Activated naive CD8-positive, alpha-beta T cell treated with anti-CD3 and anti-CD28 coated beads, Interleukin-2, amount 50 U/mL, for 24 hours (primary cell): ENCODE data around the gene CFB.
"Not testable (repeated sequence)": the region's sequence is repeated elsewhere in the genome, so short reads cannot be mapped to it uniquely, and the experiment has no call there.

Experiments used
- ATAC-seq: fragments of 150-1000 bp; cut with Tn5 transposase; one replicate; pipeline ENCODE4 v1.10.0; 2021
- DNase-seq: peaks from one replicate; pipeline ENCODE4 v3.0.0; 2021
- H3K27ac Mint-ChIP-seq: one replicate; pipeline ENCODE4 v1.8.0; 2021; ENCODE audit warnings: mild to moderate bottlenecking, mixed read lengths
- H3K27me3 Mint-ChIP-seq: one replicate; pipeline ENCODE4 v1.8.0; 2021; ENCODE audit warnings: mixed read lengths
- H3K36me3 Mint-ChIP-seq: one replicate; pipeline ENCODE4 v1.8.0; 2021; ENCODE audit warnings: low read depth, mixed read lengths
- H3K4me1 Mint-ChIP-seq: one replicate; pipeline ENCODE4 v1.8.0; 2021; ENCODE audit warnings: mixed read lengths
- H3K4me3 Mint-ChIP-seq: one replicate; pipeline ENCODE4 v1.8.0; 2021; ENCODE audit warnings: mild to moderate bottlenecking, moderate library complexity, mixed read lengths
- H3K9me3 Mint-ChIP-seq: one replicate; pipeline ENCODE4 v1.8.0; 2021; ENCODE audit warnings: mixed read lengths

Gene CFB

DNA sequence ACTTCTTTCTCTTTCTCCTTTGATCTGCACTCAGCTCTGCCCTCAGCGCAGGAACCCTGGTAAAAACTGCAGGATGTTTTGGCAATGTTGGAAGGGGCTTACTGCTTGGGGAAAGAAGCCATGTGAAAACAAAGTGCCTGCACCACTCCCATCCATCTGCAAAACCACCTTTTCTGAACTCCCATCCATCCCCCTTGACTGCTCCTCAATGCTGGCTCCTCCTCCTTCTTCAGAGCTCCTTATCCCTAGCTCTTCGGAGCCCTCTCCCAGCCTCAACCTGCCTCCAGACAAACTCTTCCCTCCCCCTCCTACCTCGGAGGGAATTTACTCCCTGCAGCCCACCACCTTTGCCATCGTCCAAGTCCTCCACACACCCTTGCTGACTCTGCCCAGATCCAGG is 39.8 kb upstream of the CFB start:
- DNase-seq, result no peak
- no peaks in the 10 kb centered on the region for H3K9me3 Mint-ChIP-seq
- no peak overlapping the region for H3K27ac Mint-ChIP-seq
- peaks cover 17% of the 10 kb centered on the region for H3K4me1 Mint-ChIP-seq
- no peaks in the 10 kb centered on the region for H3K36me3 Mint-ChIP-seq
- H3K27me3 Mint-ChIP-seq, result peaks cover 11% of the 10 kb centered on the region
- no peak for ATAC-seq
- H3K4me3 Mint-ChIP-seq, result no peak overlapping the region

DNA sequence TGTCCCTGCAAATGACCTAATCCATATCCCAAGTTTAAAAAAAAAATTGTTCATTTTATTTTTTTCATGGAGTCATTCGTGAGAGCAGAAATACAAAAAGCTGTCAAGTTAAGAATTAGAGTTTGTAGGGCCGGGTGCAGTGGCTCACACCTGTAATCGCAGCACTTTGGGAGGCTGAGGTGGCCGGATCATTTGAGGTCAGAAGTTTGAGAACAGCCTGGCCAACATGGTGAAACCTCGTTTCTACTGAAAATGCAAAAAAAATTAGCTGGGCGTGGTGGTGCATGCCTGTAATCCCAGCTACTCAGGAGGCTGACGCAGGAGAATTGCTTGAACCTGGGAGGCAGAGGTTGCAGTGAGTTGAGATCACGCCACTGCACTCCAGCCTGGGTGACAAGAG is 39.2 kb upstream of the CFB start:
- H3K4me3 Mint-ChIP-seq, result not testable (repeated sequence)

DNA sequence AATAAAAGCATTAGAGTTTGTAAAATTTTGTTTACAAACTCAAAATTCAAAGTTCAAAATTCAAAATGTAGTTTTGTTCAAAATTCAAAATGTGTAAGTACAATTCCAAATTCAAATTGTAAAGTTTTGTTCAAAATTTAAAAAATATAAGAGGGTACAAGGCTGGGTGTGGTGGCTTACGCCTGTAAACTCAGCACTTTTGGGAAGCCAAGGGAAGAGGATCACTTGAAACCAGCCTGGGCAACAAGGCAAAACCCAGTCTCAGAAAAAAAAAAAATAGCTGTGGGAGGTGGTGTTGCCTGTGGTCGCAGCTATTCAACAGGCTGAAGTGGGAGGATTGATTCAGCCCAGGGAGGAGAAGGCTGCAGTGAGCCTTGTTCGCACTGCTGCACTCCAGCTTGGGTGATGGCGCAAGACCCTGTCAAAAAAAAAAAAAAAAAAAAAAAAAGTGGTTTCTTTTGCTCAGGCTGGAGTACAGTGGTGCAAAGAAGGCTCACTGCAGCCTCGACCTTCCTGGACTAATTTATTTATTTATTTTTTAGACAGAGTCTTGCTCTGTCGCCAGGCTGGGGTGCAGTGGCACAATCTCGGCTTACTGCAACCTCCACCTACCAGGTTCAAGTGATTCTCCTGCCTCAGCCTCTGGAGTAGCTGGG is 38.6 kb upstream of the CFB start:
- no peaks in the 10 kb centered on the region for H3K9me3 Mint-ChIP-seq
- no peak for DNase-seq
- peaks cover 26% of the 10 kb centered on the region for H3K4me1 Mint-ChIP-seq
- no peaks in the 10 kb centered on the region for H3K36me3 Mint-ChIP-seq
- no peak overlapping the region for H3K27ac Mint-ChIP-seq
- peak; percentile 45 for ATAC-seq
- H3K27me3 Mint-ChIP-seq, result peaks cover 12% of the 10 kb centered on the region
- H3K4me3 Mint-ChIP-seq, result no peak overlapping the region

More for the DNA sequence above, 39.2 kb upstream of the CFB start:
- H3K9me3 Mint-ChIP-seq, H3K36me3 Mint-ChIP-seq, H3K27ac Mint-ChIP-seq, DNase-seq, ATAC-seq: not testable (repeated sequence)
- H3K27me3 Mint-ChIP-seq, result peaks cover 11% of the 10 kb centered on the region
- peaks cover 21% of the 10 kb centered on the region for H3K4me1 Mint-ChIP-seq

DNA sequence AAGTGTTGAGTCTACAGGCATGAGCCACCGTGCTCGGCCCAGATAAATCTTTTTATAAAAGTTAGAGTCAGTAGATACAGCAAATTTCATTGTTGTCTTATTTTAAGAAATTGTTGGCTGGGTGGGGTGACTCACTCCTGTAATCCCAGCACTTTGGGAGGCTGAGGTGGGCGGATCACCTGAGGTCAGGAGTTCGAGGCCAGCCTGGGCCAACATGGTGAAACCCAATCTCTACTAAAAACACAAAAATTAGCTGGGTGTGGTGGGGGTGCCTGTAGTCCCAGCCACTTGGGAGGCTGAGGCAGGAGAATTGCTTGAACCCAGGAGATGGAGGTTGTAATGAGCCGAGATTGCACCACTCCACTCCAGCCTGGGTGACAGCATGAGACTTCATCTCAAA is 37.6 kb upstream of the CFB start:
- DNase-seq, H3K4me3 Mint-ChIP-seq, H3K9me3 Mint-ChIP-seq, H3K27ac Mint-ChIP-seq, ATAC-seq, H3K36me3 Mint-ChIP-seq: not testable (repeated sequence)
- Mint-ChIP-seq H3K4me1 (peaks cover 19% of the 10 kb centered on the region), H3K27me3 (peaks cover 13% of the 10 kb centered on the region)

DNA sequence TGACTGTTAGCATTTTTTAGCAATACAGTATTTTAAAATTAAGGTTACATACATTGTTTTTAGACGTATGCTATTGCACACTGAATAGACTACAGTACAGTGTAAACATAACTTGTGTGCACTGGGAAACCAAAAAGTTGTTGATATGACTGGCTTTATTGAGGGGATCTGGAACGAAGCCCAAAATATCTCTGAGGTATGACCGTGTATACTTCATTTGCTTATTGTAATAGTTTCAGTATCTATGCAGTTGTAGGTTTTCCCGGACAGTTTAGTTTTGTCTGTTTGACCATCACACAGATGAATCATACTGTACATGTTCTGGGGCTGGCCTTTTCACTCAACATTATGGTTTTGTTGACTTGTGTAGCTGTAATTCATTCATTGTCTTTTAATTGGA is 37.1 kb upstream of the CFB start:
- Mint-ChIP-seq H3K27ac (no peak overlapping the region), H3K4me1 (peaks cover 19% of the 10 kb centered on the region), H3K9me3 (no peaks in the 10 kb centered on the region), H3K4me3 (no peak overlapping the region), H3K27me3 (peaks cover 13% of the 10 kb centered on the region), H3K36me3 (no peaks in the 10 kb centered on the region)
- peak; percentile 18 for ATAC-seq
- DNase-seq, result no peak

DNA sequence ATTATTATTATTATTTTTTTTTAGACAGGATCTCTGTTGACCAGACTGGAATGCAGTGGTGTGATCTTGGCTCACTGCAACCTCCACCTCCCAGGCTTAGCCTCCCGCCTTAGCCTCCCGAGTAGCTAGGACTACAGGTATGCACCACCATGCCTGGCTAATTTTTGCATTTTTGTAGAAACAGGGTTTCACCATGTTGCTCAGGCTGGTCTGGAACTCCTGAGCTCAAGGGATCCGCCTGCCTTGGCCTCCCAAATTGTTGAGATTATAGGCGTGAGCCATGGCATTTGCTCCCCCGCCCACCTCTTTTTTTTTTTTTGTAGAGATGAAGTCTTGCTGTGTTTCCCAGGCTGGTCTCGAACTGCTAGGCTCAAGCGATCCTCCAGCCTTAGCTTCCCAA is 36.6 kb upstream of the CFB start:
- H3K4me3 Mint-ChIP-seq, H3K36me3 Mint-ChIP-seq, ATAC-seq, H3K9me3 Mint-ChIP-seq, DNase-seq, H3K27ac Mint-ChIP-seq: not testable (repeated sequence)
- H3K4me1 Mint-ChIP-seq, result peaks cover 19% of the 10 kb centered on the region
- H3K27me3 Mint-ChIP-seq, result peaks cover 13% of the 10 kb centered on the region

DNA sequence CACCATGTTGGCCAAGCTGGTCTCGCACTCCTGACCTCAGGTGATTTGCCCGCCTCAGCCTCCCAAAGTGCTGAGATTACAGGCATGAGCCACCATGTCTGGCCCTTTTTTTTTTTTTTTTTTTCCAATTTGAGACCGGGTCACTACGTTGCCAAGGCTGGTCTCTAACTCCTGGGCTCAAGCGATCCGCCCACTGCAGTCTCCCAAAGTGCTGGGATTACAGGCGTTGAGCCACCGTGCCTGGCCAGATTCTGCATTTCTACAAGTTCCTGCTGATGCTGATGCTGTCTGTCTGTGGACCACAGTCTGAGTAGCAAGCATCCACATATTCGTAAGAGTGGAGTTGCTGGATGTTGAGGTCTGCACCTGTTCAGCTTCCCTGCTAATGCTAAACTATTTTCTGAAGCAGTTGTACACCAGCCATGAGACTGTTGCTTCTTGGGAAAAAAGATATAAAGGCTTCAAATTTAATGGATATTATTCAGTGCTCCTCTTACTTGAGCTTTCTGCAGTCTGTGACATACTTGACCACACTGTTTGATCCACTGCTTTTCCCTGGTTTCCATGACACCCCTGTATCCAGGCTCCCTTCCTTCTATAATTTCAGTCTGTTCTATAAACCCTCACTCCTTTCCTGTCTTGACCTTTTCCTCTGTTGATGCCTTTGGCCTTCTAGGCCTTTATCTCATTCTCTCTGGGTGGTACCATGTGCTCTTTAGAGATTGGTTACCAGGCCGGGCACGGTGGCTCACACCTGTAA is 33.9 kb upstream of the CFB start:
- ATAC-seq (no peak), DNase-seq (no peak)
- no peaks in the 10 kb centered on the region for H3K9me3 Mint-ChIP-seq
- H3K36me3 Mint-ChIP-seq, result no peaks in the 10 kb centered on the region
- H3K27me3 Mint-ChIP-seq, result peaks cover 13% of the 10 kb centered on the region
- peaks cover 19% of the 10 kb centered on the region for H3K4me1 Mint-ChIP-seq
- no peak overlapping the region for H3K27ac Mint-ChIP-seq
- no peak overlapping the region for H3K4me3 Mint-ChIP-seq

DNA sequence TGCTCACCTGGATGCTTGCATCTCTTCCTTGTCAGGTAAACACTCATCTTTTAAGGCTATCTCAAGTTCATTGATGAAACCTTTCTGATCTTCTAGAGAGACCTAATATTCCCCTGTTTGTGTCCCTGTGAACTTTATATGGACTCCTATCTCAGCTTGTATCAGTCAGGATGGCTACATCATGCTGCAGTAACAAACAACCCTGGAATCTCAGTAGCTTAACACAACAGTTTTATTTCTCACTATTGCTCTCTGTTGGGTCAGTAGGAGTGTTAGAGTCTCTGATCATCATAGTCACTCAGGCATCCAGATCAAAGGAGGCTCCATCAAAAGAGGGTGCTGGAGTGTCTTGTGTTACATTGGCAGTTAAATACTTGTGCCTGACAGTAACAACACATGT is 30.5 kb upstream of the CFB start:
- H3K27me3 Mint-ChIP-seq, result peaks cover 7% of the 10 kb centered on the region
- DNase-seq (no peak), ATAC-seq (no peak)
- H3K4me1 Mint-ChIP-seq, result peaks cover 11% of the 10 kb centered on the region
- H3K4me3 Mint-ChIP-seq, result no peak overlapping the region
- H3K27ac Mint-ChIP-seq, result no peak overlapping the region
- H3K9me3 Mint-ChIP-seq, result no peaks in the 10 kb centered on the region
- H3K36me3 Mint-ChIP-seq, result no peaks in the 10 kb centered on the region

DNA sequence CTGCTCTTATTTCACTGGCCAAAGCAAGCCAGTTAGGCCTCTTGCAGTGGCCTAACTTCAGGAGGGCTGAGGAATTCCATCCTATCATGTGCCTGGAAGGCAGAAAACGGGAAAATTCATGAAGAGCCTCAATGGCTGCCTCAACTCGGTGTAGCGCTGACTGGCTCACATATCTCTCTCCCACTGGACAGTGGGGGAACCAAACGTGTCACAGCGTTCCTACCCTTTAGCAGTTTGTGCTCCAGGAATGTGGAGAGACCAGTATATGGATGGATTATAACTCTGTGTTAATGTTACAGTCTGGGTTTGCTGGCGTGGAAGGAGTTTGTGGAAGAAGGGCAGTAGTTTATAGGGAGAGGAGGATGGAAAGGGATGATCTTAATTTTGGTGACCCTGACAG is 30.1 kb upstream of the CFB start:
- Mint-ChIP-seq H3K4me1 (peaks cover 10% of the 10 kb centered on the region), H3K9me3 (no peaks in the 10 kb centered on the region), H3K4me3 (no peak overlapping the region), H3K27me3 (peaks cover 7% of the 10 kb centered on the region), H3K36me3 (no peaks in the 10 kb centered on the region), H3K27ac (no peak overlapping the region)
- no peak for ATAC-seq
- no peak for DNase-seq

DNA sequence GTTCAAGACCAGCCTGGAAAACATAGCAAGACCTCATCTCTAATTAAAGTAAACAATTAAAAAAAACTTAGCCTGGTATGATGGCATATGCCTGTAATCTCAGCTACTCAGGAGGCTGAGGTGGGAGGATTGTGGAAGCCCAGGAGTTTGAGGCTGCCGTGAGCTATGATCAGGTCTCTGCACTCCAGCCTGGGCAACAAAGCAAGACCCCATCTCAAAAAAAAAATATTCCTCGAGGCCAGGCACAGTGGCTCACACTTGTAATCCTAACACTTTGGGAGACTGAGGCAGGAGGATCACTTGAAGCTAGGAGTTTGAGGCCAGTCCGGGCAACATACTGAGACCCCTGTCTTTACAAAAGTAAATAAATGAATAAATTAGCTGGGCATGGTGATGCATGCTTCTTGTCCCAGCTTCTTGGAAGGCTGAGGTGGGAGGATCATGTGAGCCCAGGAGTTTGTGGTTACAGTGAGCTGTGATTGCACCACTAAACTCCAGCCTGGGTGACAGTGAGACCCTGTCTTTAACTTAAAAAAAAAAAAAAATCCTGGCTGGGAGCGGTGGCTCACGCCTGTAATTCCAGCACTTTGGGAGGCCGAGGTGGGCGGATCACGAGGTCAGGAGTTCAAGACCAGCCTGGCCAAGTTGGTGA is 27.7 kb upstream of the CFB start:
- H3K27me3 Mint-ChIP-seq, result peaks cover 5% of the 10 kb centered on the region
- ATAC-seq, result no peak
- H3K9me3 Mint-ChIP-seq, result no peaks in the 10 kb centered on the region
- H3K27ac Mint-ChIP-seq, result no peak overlapping the region
- H3K4me3 Mint-ChIP-seq, result no peak overlapping the region
- DNase-seq, result no peak
- no peaks in the 10 kb centered on the region for H3K4me1 Mint-ChIP-seq
- no peaks in the 10 kb centered on the region for H3K36me3 Mint-ChIP-seq

DNA sequence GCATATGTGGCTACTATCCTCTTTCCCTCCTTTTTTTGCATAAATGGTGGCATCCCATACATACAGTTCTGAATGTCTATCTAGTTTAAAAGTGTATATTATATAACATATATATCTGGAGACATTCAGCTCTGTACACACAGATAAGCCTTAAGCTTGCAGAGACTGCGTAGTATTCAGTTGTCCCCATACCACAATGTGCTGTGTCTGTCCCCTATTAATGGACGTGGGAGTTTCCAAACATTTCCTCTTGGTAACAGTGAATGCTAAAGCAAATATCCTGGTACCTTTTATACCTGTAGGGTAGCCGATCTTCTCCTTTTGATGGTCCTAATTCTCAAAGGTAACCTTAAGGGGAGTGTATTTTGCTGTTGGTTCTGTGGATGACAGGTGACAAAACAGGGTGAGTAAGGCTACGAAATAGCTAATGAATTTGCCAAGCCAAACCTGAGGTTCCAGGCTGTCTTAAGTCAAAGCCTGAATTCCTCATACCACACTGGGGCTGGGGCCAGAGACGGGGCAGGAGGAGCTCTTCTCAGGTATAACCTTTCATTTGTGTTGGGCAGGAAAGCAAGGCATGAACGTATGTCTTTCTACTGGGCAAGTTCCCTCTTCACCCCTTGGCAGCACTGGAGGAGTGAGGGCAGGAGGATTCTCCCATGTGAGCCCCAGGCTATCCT is 26.1 kb upstream of the CFB start:
- Mint-ChIP-seq H3K36me3 (no peaks in the 10 kb centered on the region), H3K9me3 (no peaks in the 10 kb centered on the region), H3K27me3 (peaks cover 5% of the 10 kb centered on the region), H3K4me3 (no peak overlapping the region), H3K27ac (no peak overlapping the region), H3K4me1 (no peaks in the 10 kb centered on the region)
- DNase-seq, result no peak
- no peak for ATAC-seq

DNA sequence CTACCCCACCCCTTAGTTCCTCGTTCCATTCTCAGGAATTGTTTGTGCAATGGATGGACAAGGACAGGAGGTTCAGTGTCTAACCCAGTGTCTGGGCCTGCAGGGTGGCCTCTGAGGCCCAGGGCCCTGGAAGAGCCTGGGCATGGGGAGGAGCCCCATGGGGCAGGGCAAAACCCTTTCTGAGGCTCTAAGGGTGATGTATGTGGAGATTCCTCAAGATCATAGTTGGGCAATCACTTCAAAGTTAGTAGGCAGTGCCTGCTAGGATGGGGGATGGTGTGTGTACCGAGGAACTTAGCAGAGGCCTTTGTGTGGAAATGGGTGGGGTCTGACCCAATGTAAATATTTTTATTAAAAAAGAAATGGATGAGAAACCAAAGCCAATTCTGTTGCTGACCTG is 25.1 kb upstream of the CFB start:
- Mint-ChIP-seq H3K27ac (no peak overlapping the region), H3K27me3 (peaks cover 2% of the 10 kb centered on the region)

DNA sequence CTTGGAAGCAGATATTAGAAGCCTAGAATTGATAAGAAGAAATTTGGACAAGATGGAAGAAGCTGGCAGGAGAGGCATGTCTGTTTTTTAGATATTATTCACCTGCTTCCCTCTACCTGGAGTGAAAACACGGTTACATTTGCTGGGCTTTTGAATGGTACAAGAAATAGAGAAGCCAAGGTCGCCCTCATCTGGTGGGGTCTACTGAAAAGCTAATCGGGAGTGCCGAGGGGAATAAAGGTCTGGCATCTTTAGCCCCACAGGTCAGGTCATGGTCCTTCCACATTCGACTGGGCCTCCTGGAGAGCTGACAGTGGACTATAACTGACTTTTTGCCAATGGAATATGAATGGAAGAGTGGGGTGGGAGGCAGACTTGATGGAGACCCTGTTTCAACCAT is 23.0 kb upstream of the CFB start:
- no peaks in the 10 kb centered on the region for H3K27me3 Mint-ChIP-seq
- ATAC-seq (no peak), DNase-seq (peak; percentile 32)
- no peak overlapping the region for H3K27ac Mint-ChIP-seq
- no peaks in the 10 kb centered on the region for H3K9me3 Mint-ChIP-seq
- no peak overlapping the region for H3K4me3 Mint-ChIP-seq
- no peaks in the 10 kb centered on the region for H3K4me1 Mint-ChIP-seq
- no peaks in the 10 kb centered on the region for H3K36me3 Mint-ChIP-seq

More for the DNA sequence above, 25.1 kb upstream of the CFB start:
- Mint-ChIP-seq H3K4me3 (no peak overlapping the region), H3K4me1 (no peaks in the 10 kb centered on the region), H3K9me3 (no peaks in the 10 kb centered on the region), H3K36me3 (no peaks in the 10 kb centered on the region)
- DNase-seq, result no peak
- ATAC-seq, result no peak

DNA sequence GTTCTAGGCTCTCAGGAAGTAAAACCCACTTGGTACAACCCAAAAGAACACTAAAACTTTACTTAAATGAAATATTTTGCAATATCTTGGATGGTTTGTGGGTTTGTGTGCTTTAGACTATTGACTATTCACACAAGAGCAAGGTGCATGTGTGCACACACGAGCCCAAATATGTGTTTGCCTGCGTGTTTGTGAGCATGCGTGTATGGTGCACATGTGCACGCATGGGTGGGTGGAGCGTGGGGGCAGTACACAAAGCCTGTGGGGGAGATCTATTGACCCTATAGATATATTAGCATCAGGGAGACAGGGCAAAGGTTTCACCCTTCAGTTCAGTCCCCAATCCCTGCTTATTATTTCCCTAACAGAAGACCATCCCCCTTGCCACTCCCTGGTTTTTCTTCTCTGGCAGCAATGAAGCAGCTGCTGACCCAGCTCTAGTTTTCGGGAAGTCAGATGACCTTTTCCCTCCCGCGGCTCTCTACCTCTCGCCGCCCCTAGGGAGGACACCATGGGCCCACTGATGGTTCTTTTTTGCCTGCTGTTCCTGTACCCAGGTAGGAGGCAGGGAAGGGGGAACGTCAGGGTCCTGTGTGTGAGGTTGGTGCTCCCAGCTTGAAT is 18.5 kb upstream of the CFB start, which contains the start of gene C2:
C2 (plus strand) TSS at position 476 of the 621 bp plus-strand sequence; CDS start at position 512, 36 bp downstream.
- Mint-ChIP-seq H3K4me3 (no peak within 1 kb of the TSS), H3K9me3 (no peaks in the 10 kb centered on the region), H3K4me1 (no peaks in the 10 kb centered on the region), H3K27ac (no peak within 1 kb of the TSS), H3K27me3 (no peaks in the 10 kb centered on the region), H3K36me3 (no peaks in the 10 kb centered on the region)
- DNase-seq (no peak), ATAC-seq (no peak)
